HCT116 (cell line): ENCODE data around the gene RAB4B.

Experiments used
- CEBPB ChIP-seq: IDR thresholded peaks from 2 replicates; pipeline ENCODE4 v1.6.1; 2012; ENCODE audit warnings: low read depth
- EGR1 ChIP-seq: IDR thresholded peaks from 2 replicates; pipeline ENCODE4 v1.6.1; 2012; ENCODE audit warnings: low read depth
- EZH2 ChIP-seq: fragments of 200-600 bp; sonication (generic); IDR thresholded peaks from 2 replicates; pipeline ENCODE4 v1.6.1; 2017; ENCODE audit warnings: antibody characterized with exemption, mixed run types
- JUND ChIP-seq: IDR thresholded peaks from 2 replicates; pipeline ENCODE4 v1.6.1; 2012
- POLR2A ChIP-seq: IDR thresholded peaks from 2 replicates; pipeline ENCODE4 v1.7.0; 2011; ENCODE audit warnings: borderline replicate concordance; ENCODE audit not compliant: insufficient read depth, insufficient read length; ENCODE audit errors: extremely low read depth
- POLR2AphosphoS5 ChIP-seq: IDR thresholded peaks from 2 replicates; pipeline ENCODE4 v1.6.1; 2011; ENCODE audit warnings: mild to moderate bottlenecking, low read depth, low read length, moderate library complexity
- SP1 ChIP-seq: IDR thresholded peaks from 2 replicates; pipeline ENCODE4 v1.6.1; 2012; ENCODE audit warnings: low read depth
- YY1 ChIP-seq: IDR thresholded peaks from 2 replicates; pipeline ENCODE4 v1.6.1; 2011; ENCODE audit warnings: low read length, low read depth, moderate library complexity, mild to moderate bottlenecking; ENCODE audit not compliant: insufficient replicate concordance; ENCODE audit errors: extremely low read depth
- ZNF274 ChIP-seq: fragments of 200-500 bp; sonication (Bioruptor generic); IDR thresholded peaks from 2 replicates; pipeline ENCODE4 v1.6.1; 2014; ENCODE audit warnings: mild to moderate bottlenecking, low read depth, low read length, inconsistent platforms
- TF ChIP-seq, protein P1 (sequence below), 3 experiments: fragments of 200-600 bp in 1 of 3; sonication (generic) in 1 of 3; IDR thresholded peaks in 2 of 3; conservative IDR thresholded peaks in 1 of 3; 2 replicates each; pipeline ENCODE4 v1.5.1; 2012 to 2017; ENCODE audit warnings: low read depth in 2 of 3, low read length in 2 of 3, antibody characterized with exemption in 1 of 3, borderline replicate concordance in 1 of 3, control low read depth in 1 of 3, mild to moderate bottlenecking in 1 of 3, mixed read lengths in 1 of 3, mixed run types in 1 of 3, moderate library complexity in 1 of 3; ENCODE audit not compliant: insufficient read depth in 1 of 3
- TF ChIP-seq, protein P2 (sequence below): IDR thresholded peaks from 2 replicates; pipeline ENCODE4 v1.6.1; 2012
- TF ChIP-seq, protein P3 (sequence below): IDR thresholded peaks from 2 replicates; pipeline ENCODE4 v1.6.1; 2012; ENCODE audit warnings: low read depth
- TF ChIP-seq, protein P4 (sequence below): IDR thresholded peaks from 2 replicates; pipeline ENCODE4 v1.6.1; 2011; ENCODE audit warnings: mild to moderate bottlenecking, low read length, moderate library complexity; ENCODE audit not compliant: insufficient replicate concordance; ENCODE audit errors: extremely low read depth
- TF ChIP-seq, protein P5 (sequence below): IDR thresholded peaks from 2 replicates; pipeline ENCODE4 v1.6.1; 2012

DNA sequence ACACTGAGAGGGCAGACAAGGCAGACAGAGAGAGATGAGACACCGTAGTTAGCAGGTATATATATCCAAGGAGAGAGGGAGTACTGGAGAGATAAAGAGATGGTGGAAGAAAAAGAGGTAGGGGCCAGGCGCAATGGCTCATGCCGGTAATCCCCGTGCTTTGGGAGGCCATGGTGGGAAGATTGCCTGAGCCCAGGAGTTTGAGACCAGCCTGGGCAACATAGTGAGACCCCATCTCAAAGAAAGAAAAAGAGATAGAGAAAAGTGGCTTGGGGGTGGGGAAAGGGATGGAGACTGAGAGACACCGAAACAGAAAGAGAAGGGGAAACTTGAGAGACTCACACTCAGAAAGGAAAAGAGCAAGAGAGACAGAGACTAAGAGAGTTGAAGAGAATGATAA lies 2.5 kb downstream of the RAB4B start:
- TF ChIP-seq, protein P1, sequence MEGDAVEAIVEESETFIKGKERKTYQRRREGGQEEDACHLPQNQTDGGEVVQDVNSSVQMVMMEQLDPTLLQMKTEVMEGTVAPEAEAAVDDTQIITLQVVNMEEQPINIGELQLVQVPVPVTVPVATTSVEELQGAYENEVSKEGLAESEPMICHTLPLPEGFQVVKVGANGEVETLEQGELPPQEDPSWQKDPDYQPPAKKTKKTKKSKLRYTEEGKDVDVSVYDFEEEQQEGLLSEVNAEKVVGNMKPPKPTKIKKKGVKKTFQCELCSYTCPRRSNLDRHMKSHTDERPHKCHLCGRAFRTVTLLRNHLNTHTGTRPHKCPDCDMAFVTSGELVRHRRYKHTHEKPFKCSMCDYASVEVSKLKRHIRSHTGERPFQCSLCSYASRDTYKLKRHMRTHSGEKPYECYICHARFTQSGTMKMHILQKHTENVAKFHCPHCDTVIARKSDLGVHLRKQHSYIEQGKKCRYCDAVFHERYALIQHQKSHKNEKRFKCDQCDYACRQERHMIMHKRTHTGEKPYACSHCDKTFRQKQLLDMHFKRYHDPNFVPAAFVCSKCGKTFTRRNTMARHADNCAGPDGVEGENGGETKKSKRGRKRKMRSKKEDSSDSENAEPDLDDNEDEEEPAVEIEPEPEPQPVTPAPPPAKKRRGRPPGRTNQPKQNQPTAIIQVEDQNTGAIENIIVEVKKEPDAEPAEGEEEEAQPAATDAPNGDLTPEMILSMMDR (IDR thresholded peaks at IDR 0.05 in 2 of 3, conservative IDR thresholded peaks at IDR 0.05 in 1 of 3; ENCODE audit: borderline replicate concordance in 1 of 3, insufficient read depth in 1 of 3, low read depth in 2 of 3, low read length in 2 of 3) = no peak
- TF ChIP-seq YY1 (no peak), EZH2 (no peak), POLR2A (no peak), SP1 (no peak), POLR2AphosphoS5 (no peak), JUND (no peak), ZNF274 (no peak), EGR1 (no peak), CEBPB (no peak)
- TF ChIP-seq, protein P2, sequence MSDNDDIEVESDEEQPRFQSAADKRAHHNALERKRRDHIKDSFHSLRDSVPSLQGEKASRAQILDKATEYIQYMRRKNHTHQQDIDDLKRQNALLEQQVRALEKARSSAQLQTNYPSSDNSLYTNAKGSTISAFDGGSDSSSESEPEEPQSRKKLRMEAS = no peak
- TF ChIP-seq, protein P3, sequence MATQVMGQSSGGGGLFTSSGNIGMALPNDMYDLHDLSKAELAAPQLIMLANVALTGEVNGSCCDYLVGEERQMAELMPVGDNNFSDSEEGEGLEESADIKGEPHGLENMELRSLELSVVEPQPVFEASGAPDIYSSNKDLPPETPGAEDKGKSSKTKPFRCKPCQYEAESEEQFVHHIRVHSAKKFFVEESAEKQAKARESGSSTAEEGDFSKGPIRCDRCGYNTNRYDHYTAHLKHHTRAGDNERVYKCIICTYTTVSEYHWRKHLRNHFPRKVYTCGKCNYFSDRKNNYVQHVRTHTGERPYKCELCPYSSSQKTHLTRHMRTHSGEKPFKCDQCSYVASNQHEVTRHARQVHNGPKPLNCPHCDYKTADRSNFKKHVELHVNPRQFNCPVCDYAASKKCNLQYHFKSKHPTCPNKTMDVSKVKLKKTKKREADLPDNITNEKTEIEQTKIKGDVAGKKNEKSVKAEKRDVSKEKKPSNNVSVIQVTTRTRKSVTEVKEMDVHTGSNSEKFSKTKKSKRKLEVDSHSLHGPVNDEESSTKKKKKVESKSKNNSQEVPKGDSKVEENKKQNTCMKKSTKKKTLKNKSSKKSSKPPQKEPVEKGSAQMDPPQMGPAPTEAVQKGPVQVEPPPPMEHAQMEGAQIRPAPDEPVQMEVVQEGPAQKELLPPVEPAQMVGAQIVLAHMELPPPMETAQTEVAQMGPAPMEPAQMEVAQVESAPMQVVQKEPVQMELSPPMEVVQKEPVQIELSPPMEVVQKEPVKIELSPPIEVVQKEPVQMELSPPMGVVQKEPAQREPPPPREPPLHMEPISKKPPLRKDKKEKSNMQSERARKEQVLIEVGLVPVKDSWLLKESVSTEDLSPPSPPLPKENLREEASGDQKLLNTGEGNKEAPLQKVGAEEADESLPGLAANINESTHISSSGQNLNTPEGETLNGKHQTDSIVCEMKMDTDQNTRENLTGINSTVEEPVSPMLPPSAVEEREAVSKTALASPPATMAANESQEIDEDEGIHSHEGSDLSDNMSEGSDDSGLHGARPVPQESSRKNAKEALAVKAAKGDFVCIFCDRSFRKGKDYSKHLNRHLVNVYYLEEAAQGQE = no peak
- TF ChIP-seq, protein P4, sequence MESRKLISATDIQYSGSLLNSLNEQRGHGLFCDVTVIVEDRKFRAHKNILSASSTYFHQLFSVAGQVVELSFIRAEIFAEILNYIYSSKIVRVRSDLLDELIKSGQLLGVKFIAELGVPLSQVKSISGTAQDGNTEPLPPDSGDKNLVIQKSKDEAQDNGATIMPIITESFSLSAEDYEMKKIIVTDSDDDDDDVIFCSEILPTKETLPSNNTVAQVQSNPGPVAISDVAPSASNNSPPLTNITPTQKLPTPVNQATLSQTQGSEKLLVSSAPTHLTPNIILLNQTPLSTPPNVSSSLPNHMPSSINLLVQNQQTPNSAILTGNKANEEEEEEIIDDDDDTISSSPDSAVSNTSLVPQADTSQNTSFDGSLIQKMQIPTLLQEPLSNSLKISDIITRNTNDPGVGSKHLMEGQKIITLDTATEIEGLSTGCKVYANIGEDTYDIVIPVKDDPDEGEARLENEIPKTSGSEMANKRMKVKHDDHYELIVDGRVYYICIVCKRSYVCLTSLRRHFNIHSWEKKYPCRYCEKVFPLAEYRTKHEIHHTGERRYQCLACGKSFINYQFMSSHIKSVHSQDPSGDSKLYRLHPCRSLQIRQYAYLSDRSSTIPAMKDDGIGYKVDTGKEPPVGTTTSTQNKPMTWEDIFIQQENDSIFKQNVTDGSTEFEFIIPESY = no peak
- TF ChIP-seq, protein P5, sequence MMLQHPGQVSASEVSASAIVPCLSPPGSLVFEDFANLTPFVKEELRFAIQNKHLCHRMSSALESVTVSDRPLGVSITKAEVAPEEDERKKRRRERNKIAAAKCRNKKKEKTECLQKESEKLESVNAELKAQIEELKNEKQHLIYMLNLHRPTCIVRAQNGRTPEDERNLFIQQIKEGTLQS = no peak
